ENCODE data around the gene SYT15.

SYT15 gene

DNA sequence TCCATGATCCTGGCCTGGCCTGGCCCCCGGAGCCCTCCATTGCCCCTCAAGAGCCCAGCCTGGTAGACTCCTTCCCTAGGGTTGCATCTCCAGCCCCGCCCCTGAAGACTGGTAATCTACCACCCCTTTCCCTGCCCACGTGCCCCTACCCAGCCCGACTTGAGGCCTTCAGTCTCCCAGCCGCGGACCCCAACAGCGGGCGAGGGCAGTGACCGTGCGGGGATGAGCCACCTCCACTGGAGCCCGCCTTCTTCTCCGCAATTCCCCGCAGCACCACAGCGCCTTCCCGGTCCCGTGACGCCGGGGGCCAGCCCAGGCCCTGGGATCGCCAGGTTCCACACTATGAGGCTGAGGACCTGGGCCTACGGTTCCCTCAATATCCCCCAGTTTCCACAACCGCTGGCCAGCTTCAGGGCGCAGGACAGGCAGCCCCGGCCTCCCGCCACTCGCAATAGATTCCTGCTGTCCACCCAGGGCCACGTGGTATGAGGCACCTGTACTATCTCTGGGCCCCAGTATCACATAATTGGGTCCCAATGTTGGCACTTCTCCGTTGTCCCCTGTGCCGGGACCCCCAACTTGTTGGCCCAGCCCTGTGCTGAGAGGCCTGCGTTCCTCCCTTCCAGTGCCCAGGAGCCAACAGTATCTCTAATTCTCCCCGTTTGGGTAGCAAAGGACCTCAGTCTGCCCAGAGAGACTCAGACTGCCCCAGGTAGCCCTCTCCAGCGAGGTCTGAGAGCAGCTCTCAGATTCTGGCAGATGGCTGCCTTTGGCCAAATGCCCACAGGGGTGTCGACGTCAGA is 21.4 kb upstream of the SYT15 start:
- no peak for TF ChIP-seq EZH2phosphoT487 (IDR thresholded peaks at IDR 0.05; ENCODE audit: low read depth)
- TF ChIP-seq, protein P1, sequence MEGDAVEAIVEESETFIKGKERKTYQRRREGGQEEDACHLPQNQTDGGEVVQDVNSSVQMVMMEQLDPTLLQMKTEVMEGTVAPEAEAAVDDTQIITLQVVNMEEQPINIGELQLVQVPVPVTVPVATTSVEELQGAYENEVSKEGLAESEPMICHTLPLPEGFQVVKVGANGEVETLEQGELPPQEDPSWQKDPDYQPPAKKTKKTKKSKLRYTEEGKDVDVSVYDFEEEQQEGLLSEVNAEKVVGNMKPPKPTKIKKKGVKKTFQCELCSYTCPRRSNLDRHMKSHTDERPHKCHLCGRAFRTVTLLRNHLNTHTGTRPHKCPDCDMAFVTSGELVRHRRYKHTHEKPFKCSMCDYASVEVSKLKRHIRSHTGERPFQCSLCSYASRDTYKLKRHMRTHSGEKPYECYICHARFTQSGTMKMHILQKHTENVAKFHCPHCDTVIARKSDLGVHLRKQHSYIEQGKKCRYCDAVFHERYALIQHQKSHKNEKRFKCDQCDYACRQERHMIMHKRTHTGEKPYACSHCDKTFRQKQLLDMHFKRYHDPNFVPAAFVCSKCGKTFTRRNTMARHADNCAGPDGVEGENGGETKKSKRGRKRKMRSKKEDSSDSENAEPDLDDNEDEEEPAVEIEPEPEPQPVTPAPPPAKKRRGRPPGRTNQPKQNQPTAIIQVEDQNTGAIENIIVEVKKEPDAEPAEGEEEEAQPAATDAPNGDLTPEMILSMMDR (IDR thresholded peaks at IDR 0.05; ENCODE audit: low read depth, low read length): no peak
- no peak overlapping the region for H3K4me2 ChIP-seq (ENCODE audit: low read length)
- H3K4me3 ChIP-seq (ENCODE audit: low read length): no peak overlapping the region
- no peak overlapping the region for H2AFZ ChIP-seq (ENCODE audit: low read depth, low read length)
- H3K4me1 ChIP-seq (ENCODE audit: low read length): no peaks in the 10 kb centered on the region
- H3K27me3 ChIP-seq (ENCODE audit: low read depth, low read length): peaks cover 11% of the 10 kb centered on the region
- no peaks in the 10 kb centered on the region for H3K36me3 ChIP-seq (replicated peaks; ENCODE audit: low read depth, low read length)
- no peaks in the 10 kb centered on the region for H4K20me1 ChIP-seq (ENCODE audit: insufficient read depth, low read length)
- H3K79me2 ChIP-seq (ENCODE audit: low read length): no peaks in the 10 kb centered on the region
- no peak overlapping the region for H3K9ac ChIP-seq (ENCODE audit: low read length)
- H3K27ac ChIP-seq (ENCODE audit: low read length): no peak overlapping the region
- no peaks in the 10 kb centered on the region for H3K9me3 ChIP-seq (ENCODE audit: insufficient read depth, low read length)

DNA sequence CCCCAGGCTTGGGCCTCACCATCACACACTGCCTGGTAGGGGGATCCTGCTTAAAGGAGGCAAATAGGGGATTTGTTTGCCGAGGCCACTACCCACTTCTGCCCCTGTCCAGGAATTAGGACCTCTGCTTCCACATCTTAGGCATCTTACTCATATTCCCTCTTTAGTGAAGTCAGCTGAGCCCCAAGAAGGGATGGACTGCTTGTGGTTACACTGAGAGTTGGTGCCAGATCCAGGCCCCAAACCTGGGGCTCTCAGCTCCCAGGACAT is 20.9 kb upstream of the SYT15 start:
- Histone ChIP-seq H3K4me3 (ENCODE audit: low read length) (no peak overlapping the region), H4K20me1 (ENCODE audit: insufficient read depth, low read length) (no peaks in the 10 kb centered on the region), H3K27me3 (ENCODE audit: low read depth, low read length) (peaks cover 11% of the 10 kb centered on the region), H3K9me3 (ENCODE audit: insufficient read depth, low read length) (no peaks in the 10 kb centered on the region), H3K4me1 (ENCODE audit: low read length) (no peaks in the 10 kb centered on the region), H3K79me2 (ENCODE audit: low read length) (no peaks in the 10 kb centered on the region), H3K27ac (ENCODE audit: low read length) (no peak overlapping the region), H2AFZ (ENCODE audit: low read depth, low read length) (no peak overlapping the region), H3K9ac (ENCODE audit: low read length) (no peak overlapping the region), H3K36me3 (replicated peaks; ENCODE audit: low read depth, low read length) (no peaks in the 10 kb centered on the region), H3K4me2 (ENCODE audit: low read length) (no peak overlapping the region)
- TF ChIP-seq, protein P1 (IDR thresholded peaks at IDR 0.05; ENCODE audit: low read depth, low read length): no peak
- TF ChIP-seq EZH2phosphoT487 (IDR thresholded peaks at IDR 0.05; ENCODE audit: low read depth): no peak

DNA sequence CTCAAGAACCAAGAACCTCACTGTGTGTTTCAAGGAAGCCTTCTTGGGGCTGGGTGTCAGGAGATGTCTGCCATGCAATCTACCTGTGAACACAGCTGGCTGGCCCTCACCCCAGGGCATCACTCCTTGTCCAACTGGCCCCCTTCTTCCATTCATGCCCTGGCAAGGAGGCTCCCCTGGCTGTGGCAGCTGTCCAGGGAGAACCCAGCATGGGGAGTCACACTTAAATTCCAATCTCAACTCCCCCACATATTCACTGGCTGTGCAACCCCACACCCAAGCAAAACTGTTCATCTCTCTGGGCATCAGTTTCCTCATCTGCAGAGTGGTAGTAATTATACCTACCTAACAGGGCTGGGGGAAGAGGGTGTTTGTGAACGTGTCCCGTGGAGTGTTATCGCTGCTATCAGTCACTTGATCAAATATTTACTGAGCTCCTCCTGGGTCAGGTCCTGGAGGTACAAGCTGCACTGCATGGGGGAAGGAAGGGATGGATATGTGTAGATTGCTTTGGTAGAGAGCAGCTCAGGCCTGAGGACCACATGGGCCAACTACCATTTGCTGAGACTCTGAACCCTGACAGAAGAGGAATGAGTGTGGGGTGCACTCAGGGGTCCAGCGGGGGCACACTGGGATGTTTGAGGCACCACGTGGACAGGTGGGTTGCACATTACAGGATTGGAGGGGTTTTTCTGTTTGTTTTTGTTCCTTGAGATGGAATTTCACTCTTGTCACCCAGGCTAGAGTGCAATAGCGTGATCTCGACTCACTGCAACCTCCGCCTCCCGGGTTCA is 20.3 kb upstream of the SYT15 start:
- TF ChIP-seq EZH2phosphoT487 (IDR thresholded peaks at IDR 0.05; ENCODE audit: low read depth): no peak
- TF ChIP-seq, protein P1 (IDR thresholded peaks at IDR 0.05; ENCODE audit: low read depth, low read length): no peak
- Histone ChIP-seq H3K27me3 (ENCODE audit: low read depth, low read length) (peaks cover 11% of the 10 kb centered on the region), H3K27ac (ENCODE audit: low read length) (no peak overlapping the region), H3K36me3 (replicated peaks; ENCODE audit: low read depth, low read length) (no peaks in the 10 kb centered on the region), H3K79me2 (ENCODE audit: low read length) (no peaks in the 10 kb centered on the region), H2AFZ (ENCODE audit: low read depth, low read length) (no peak overlapping the region), H3K9me3 (ENCODE audit: insufficient read depth, low read length) (no peaks in the 10 kb centered on the region), H3K4me2 (ENCODE audit: low read length) (no peak overlapping the region), H3K4me3 (ENCODE audit: low read length) (no peak overlapping the region), H3K9ac (ENCODE audit: low read length) (no peak overlapping the region), H4K20me1 (ENCODE audit: insufficient read depth, low read length) (no peaks in the 10 kb centered on the region), H3K4me1 (ENCODE audit: low read length) (no peaks in the 10 kb centered on the region)

DNA sequence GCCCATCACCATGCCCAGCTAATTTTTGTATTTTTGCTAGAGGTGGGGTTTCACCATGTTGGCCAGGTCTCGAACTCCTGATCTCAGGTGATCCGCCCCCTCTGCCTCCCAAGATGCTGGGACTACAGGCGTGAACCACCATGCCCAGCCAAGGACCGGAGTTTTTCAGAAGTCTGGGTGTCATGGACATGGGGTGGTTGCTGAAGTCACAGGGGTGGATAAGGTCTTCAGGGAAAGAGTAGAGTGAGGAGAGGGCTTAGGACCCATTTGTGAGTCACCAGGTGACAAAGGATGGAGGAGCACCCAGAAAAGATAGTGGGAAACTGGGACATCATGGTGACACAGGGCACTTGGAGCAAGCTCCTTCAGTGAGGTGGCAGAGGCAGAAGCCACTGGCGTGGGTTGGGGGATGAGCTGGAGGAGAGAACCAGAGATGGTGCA is 19.7 kb upstream of the SYT15 start:
- Histone ChIP-seq H3K4me1 (ENCODE audit: low read length) (no peaks in the 10 kb centered on the region), H3K36me3 (replicated peaks; ENCODE audit: low read depth, low read length) (no peaks in the 10 kb centered on the region), H2AFZ (ENCODE audit: low read depth, low read length) (no peak overlapping the region), H3K9me3 (ENCODE audit: insufficient read depth, low read length) (no peaks in the 10 kb centered on the region), H3K4me2 (ENCODE audit: low read length) (no peak overlapping the region), H3K27ac (ENCODE audit: low read length) (no peak overlapping the region), H3K9ac (ENCODE audit: low read length) (no peak overlapping the region), H3K79me2 (ENCODE audit: low read length) (no peaks in the 10 kb centered on the region), H4K20me1 (ENCODE audit: insufficient read depth, low read length) (no peaks in the 10 kb centered on the region), H3K4me3 (ENCODE audit: low read length) (no peak overlapping the region), H3K27me3 (ENCODE audit: low read depth, low read length) (peaks cover 11% of the 10 kb centered on the region)
- no peak for TF ChIP-seq EZH2phosphoT487 (IDR thresholded peaks at IDR 0.05; ENCODE audit: low read depth)

Data from OCI-LY3 (cell line).